ENCODE results near the gene NCOA7. TPM values are rescaled to one million over a fixed set of nuclear protein-coding genes. Genes with fewer than 3 reads are reported as not detected.

NCOA7 gene
- total and polyA plus RNA-seq, 9 of the 15 experiments (the other 6 are each of a cell fraction or from before 2014, with no cell fraction given), result 5.8 to 14.6 (median 9.3) TPM

DNA sequence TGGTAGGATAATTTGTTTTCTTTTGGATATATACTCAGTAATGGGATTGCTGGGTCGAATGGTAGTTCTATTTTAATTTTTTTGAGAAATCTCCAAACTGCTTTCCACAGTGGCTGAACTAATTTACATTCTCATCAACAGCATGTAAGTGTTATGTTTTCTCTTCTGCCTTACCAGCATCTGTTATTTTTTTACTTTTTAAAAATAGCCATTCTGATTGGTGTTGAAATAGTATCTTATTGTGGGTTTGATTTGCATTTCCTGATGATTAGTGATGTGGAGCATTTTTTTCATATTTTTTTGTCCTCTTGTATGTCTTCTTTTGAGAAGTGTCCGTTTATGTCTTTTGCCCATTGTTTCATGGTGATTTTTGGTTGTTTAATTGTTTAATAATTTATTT lies 177.7 kb downstream of the NCOA7 start (continued):
- TF ChIP-seq MXI1 (IDR thresholded peaks at IDR 0.05; ENCODE audit: low read depth, low read length), result no peak
- no peak for TF ChIP-seq RBM22 (IDR thresholded peaks at IDR 0.05; ENCODE audit: low read depth, low read length, poor library complexity, severe bottlenecking)
- no peak for TF ChIP-seq ADNP (tag; IDR thresholded peaks at IDR 0.05)
- TF ChIP-seq CEBPG (CRISPR knock-in tag; IDR thresholded peaks at IDR 0.05), result no peak
- no peak for TF ChIP-seq CEBPG (tag; conservative IDR thresholded peaks at IDR 0.05 in 1 of 2, IDR thresholded peaks at IDR 0.05 in 1 of 2)
- TF ChIP-seq FOXJ2 (tag; IDR thresholded peaks at IDR 0.05), result no peak

DNA sequence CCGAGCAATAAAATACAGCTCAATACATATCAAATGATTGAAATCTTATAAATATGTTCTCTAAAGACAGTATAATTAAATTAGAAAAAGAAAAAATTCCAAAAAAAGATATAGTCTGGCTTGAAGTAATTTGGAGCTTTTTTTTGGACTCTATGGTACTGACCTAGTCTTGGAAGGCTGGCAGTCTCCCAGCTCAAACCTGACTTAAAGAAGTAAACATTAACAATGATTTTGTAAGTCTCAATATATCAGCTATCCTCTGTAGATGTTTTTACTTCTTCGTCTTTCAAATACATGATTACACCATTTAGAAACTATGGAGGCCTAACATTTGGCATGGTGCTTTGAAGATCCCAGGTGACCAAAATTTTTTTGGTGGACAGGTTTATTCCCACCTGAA lies 180.0 kb downstream of the NCOA7 start:
- ChIA-PET CTCF (ENCODE audit: low intra/inter-chr PET ratio) (no interaction called here), POLR2A (interaction anchor here (2.5 kb wide), 1 partner anchor 15 kb away, joined by 13 read pairs; the partner anchor contains the start of gene TRMT11)
- Histone ChIP-seq H3K4me1 (replicated peaks in 1 of 2; ENCODE audit: control insufficient read depth in 2 of 2, insufficient read depth in 2 of 2, low read length in 2 of 2) (no peaks in the 10 kb centered on the region), H3K4me2 (ENCODE audit: insufficient read depth, low read length) (no peak overlapping the region), H2AFZ (ENCODE audit: low read depth, low read length) (no peak overlapping the region), H3K27ac (ENCODE audit: extremely low read depth, low read depth, low read length) (no peak overlapping the region), H4K20me1 (replicated peaks; ENCODE audit: control insufficient read depth, insufficient read depth, low read length) (no peaks in the 10 kb centered on the region), H3K4me3 (no peak overlapping the region), H3K27me3 (ENCODE audit: control insufficient read depth in 2 of 2, insufficient read depth in 2 of 2, low read length in 2 of 2) (no peaks in the 10 kb centered on the region), H3K9me1 (ENCODE audit: control insufficient read depth, insufficient read depth, low read length) (no peaks in the 10 kb centered on the region), H3K9ac (ENCODE audit: insufficient read depth in 1 of 2, low read depth in 2 of 2, low read length in 2 of 2) (no peak overlapping the region), H3K79me2 (ENCODE audit: control insufficient read depth, insufficient read depth, low read length) (peaks cover 9% of the 10 kb centered on the region; the same call in 1 of the 3 replicates), H3K9me3 (replicated peaks; ENCODE audit: control insufficient read depth, insufficient read depth, low read depth, low read length) (no peaks in the 10 kb centered on the region), H3K36me3 (ENCODE audit: control insufficient read depth, insufficient read depth, low read length) (peaks cover 47% of the 10 kb centered on the region)
- no peak for ATAC-seq
- no peak for DNase-seq (ENCODE audit: extremely low read depth in 1 of 4, low spot score in 3 of 4)
- 88% methylated on average over 2 of the region's 2 CpGs for WGBS (ENCODE audit: insufficient coverage, low coverage, missing lambda C conversion rate)
- intact Hi-C loops (cut with micrococcal nuclease), result no loop called here
- no peak for FAIRE-seq
- BruUV-seq (replicated peaks), result no TSS peak
- in situ Hi-C loops (cut with MboI), result loop anchor here (5.0 kb wide), 2 partner anchors 183 to 658 kb away; no protein-coding TSS in a partner anchor
- no peak for TF ChIP-seq CHD7 (IDR thresholded peaks at IDR 0.05; ENCODE audit: low read depth, low read length)
- TF ChIP-seq ZNF239 (CRISPR knock-in tag; IDR thresholded peaks at IDR 0.05), result no peak
- no peak for TF ChIP-seq SP2 (IDR thresholded peaks at IDR 0.05; ENCODE audit: extremely low read depth, low read depth, low read length, poor library complexity, severe bottlenecking)
- no peak for TF ChIP-seq NR4A1 (CRISPR knock-in tag; IDR thresholded peaks at IDR 0.05)
- no peak for TF ChIP-seq NR4A1 (tag; IDR thresholded peaks at IDR 0.05)
